ENCODE results near the gene STK39.
"Not testable (repeated sequence)": the region's sequence is repeated elsewhere in the genome, so short reads cannot be mapped to it uniquely, and the experiment has no call there.

STK39 gene

DNA sequence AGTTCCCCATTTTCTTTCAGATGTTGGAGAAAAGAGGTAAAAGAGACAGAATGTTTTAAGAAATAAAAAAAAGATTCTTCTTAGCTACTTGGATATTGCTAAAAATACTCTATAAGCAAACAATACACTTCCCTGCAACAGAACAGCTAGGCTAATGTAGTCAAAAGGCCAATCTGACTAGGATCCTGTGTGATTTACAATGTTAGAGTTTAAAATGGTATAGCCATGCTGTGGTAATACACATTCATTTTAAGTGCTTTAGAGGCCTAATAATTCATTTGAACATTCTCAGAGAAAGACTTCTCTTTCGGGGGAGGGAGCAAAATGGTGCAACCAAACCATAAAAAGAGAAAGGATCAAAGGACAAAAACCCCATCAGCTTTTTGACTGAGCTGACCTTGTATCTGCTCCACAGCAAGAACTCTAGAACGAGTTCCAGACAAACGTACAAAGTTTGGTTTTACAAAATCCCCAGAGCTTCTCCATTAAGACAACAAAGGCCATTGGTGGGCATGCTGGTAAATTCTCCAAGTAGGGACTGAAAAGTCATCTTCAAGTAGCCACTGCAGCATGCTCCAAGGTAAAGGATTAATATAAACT is 200.2 kb downstream of the STK39 start:
- no peak for DNase-seq (ENCODE audit: low read depth)

DNA sequence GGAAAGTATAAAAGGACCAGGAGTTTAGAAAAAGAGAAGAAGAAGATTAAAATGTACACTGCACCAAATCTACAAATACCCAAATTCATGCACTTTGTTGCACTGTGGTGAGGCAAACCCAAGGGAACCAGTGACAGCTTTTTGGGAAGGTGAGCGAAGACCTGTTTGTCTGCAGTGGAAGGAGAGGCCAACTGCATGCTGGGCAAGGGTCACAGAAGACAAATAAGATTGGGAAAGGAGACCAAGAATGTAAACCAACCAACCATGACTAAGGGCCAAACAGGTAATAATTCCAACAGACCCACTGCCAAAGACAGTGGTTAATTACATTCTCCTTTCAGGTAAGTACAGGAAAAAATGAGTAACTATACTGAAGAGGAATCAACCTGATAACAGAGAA is 202.8 kb downstream of the STK39 start:
- DNase-seq (ENCODE audit: low read depth) = no peak

DNA sequence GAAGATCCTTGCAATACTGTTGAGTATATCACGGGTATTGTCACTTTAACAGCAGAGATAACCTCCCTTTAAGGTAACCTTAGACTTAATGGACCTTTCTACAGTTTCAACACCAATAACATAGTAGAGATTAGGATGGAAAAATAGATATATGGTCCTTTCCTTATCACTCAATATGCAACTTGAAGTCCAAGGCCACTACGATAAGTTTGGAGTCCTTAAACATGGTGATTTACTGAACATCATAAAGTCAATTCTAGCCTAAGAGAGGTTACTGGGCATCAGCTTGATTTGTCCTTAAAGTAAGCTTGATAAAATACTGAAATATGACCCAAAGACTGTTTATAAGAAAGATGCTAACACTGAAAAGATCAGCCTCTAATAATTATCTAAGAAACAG is 203.2 kb downstream of the STK39 start:
- no peak for DNase-seq (ENCODE audit: low read depth)

DNA sequence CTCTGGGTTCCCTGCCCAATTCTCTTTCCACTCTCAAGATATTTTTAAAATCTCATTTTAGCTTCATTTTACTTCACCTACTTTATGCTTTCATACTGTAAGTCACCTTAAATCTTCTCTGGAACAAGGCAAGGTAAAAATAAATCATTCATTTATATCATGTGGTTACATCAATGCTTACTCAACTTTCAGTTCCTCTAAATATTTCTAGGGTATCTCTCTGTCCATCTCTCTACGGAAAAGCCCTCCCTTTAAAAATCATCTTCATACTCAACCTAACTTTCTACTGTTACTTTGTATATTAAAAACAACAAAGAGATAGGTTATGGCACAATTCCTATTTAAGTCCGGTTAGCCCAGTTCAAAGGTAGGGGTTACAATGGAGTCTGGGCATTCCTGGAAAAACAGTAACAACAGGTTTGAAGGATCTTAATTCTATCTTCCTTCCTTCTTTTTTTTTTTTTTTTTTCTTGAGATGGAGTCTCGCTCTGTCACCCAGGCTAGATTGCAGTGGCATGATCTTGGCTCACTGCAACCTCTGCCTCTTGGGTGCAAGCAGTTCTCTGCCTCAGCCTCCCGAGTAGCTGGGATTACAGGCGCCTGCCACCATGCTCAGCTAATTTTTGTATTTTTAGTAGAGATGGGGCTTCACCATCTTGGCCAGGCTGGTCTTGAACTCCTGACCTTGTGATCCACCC is 205.1 kb downstream of the STK39 start:
- not testable (repeated sequence) for DNase-seq (ENCODE audit: low read depth)

DNA sequence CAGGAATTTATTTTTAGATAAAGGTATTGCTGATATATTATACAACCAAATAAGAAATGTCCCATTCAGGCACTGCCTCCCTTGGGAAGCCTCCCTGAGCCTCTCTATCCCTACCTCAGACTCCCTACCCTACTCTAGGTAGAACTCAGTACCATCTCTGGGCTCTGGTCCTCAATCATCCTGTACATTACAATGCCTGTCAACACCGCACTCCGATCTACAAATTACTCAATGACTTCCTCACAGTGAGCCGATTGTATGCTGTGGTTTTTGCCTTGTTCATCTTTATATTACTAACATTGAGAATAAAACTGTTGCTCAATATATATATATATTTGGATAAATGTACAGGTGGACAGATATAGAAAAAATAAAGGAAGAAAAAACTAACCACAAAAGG is 207.5 kb downstream of the STK39 start:
- no peak for DNase-seq (ENCODE audit: low read depth)

DNA sequence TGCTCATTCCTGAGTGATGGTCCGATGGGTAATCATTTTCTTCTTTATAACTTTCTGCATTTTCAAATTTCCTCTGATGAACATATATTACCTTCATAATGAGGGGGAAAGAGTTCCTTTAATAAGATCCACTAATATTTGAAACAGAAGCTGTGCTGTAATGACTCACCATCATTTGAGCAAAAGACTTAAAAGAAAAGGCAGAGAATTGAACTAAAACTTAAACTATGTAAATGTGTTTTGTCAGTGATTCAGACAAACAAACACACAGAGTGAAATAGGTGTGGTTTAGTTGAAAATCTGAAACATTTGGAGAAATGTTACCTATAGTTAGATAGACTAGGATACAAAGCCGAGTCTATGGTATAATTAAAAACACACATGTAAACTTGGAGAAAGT is 209.6 kb downstream of the STK39 start:
- no peak for DNase-seq (ENCODE audit: low read depth)

DNA sequence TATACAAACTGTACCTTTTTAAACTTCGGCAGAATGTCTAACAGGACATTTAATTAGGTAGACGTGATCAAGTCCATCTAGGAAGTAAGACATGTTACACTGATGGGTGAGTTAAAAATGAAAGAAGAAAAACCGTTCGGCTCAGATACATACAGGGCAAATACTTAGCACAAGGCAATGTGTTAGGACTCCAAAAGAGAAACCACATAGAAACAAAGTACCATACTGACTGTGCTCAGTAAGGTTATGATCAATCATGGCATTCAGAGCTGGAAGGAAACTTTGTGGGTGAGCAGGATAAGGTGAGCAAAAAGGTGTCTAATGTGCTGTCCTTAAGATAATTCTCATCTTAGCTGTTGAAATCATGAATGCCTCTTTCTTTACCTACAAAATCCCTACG is 211.9 kb downstream of the STK39 start:
- DNase-seq (ENCODE audit: low read depth) = no peak

DNA sequence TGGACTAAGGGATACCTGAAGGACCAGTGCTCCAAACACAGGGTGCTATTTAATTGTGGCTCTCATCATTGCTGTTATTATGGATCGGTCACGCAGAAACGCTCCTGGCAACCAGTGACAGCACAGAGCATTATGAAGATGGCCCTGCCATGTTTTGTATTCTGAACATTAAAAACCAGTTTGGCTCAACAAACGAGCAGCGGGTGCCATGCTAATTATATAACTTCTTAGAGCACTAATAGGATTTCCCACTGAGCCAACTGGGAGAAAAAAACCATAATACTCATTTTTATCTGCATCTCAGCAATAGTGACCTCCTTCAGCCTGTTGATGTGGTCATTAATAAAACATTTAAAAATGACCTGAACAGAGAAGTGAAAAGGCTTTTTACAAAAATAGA is 212.8 kb downstream of the STK39 start:
- DNase-seq (ENCODE audit: low read depth) = no peak

DNA sequence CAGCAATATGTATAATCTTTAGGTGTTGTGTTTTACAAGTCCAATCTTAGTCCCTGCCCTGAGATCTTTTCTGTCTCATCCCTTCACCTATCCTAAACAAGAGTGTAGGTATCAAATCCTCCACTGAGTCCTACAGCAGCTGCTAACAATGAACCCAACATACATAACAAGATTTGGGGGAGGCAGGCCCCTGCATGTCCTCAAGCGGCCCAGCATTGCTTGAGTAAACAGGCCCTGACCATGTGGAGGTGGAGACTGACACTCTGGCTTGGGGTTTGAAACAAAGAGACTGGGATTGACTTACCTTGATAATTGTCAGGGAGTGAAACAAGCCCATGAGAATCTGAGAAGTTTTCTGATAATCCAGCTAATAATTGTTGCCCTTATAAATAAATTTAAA is 213.4 kb downstream of the STK39 start:
- no peak for DNase-seq (ENCODE audit: low read depth)

DNA sequence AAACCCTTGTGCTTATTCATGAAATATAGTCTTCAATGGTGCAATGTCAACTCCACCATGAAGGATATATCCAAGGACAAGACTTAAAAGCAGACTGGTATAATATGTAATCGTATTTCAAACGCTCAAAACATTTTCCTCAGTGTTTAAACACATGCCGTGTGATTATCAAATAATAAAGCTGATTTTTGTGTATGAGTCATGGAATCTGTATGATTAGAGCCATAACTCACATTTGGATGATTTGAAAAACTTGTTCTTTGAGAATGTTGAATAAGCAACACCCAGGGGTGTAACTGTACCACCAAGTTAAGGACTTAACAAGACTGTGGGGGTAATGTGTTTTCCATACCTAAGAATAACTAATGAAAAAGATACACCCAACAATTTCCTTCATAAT is 215.3 kb downstream of the STK39 start:
- peak; percentile 10 for DNase-seq (ENCODE audit: low read depth)

DNA sequence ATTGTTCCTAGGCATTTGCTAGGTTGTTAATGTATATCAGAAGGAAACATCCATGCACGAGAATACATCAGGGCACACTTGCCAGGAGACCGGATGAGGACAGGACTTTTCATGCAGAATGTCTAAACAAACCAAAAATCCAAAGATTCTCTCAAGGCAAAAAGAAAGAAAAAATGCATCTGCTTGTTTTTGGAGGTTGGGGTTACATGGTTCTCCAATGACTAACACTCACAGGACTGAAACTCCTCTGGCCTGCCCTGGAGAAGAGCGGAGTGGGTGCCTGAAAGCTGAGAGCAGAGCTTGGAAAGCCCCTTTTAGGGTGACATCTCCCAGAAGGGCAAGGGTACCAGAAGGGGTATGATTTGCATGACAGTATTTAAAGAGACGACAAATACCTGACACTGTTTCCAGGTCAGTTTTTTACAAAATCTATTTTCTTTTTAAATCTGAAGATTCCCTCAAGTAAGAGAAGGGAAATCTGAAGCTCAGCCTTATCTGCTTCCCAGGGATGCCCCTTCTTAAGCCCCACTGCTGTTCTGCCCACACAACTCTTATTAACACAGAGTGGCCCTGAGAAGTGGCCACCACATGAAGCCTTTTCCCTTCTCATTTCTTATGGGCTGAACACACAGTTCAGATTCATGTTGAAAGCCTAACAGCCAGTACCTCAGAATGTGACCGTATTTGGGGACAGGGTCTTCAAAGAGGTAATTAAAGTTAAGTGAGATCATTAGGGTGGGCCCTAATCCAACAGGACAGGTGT is 216.4 kb downstream of the STK39 start:
- peak; percentile 56 for DNase-seq (ENCODE audit: low read depth)

DNA sequence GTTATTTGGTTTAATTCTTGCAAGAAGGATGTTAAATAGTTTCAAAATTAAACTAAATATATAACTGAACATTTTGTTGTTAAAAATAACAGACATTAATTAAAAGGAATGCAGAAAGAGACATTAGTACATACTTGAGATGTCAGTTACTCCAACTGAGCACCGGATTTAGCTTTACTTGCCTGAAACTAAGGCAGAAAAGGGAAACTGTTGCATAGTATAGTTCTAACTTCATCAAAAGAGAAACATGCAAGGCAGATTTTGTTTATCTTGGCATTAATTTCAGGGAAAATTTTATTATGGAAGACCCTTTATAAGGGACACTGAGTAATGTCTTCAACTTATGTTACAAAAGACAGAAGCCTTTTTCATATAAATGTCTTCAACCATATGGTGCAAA is 218.3 kb downstream of the STK39 start:
- DNase-seq (ENCODE audit: low read depth) = no peak

DNA sequence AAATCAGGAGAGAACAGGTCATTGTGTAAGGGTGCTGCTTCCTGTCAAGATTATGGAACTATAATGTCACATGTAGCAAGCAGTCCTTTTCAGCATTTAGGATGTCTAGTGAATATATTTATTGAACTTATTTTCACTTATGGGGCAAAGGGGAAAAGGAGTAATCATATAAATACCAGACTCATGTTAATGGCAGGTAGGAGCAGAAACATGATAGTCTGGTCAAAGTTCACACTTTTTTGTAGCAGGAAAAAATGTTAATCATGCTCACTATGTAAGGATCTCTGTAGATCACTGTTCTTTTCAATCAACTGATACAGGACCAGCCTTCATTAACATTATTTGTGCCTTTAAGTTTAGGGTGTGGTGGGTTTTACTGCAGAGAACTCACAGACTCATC is 219.0 kb downstream of the STK39 start:
- no peak for DNase-seq (ENCODE audit: low read depth)

DNA sequence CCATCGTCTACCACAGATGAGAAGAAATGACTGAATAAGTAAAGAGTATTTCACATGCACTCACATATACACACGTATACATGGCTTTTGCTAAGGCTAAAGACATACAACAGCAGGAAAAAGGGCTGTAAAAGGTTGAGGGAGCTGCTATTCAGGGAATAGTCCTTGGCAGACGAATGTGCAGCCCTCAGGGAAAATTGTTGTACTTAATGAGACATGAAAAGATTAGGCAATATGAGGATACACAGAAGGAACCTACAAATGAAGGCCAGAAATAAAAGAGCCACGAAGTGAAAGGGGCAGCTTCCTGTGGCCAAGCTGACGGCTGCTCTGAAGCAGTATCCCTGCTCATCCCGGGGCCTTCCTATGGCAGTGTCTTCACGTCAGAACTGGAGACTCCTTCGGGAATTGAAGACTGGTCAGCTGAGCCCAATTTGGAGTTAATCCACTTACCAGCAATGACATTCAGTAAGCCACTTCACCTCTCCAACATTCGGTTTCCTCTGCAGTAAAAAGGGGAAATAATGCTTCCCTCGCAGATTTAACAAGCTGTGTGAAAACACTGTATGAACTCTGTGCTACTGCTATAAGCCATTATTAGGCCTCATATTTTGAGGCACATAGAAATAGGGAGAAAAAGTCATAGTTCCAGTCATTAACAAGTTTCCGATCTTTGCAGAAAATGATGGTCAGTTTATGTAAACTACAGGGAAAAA is 221.8 kb downstream of the STK39 start:
- no peak for DNase-seq (ENCODE audit: low read depth)

DNA sequence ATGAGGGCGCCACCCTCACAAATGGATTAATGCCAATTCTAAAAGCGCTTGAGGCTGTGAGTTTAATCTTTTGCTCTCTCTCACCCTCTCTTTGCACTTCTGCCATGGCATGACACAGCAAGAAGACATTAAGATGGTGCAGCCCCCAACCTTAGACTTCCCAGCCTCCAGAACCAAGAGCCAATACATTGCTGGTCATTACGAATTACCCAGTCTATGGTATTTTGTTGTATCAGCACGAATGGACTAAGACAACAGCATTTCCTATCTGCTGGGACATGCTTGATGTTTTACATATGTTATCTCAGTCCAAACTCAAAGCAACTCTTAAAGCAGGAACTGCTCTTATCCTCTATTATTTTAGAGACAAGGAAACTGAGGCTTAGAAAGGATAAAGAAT is 222.9 kb downstream of the STK39 start:
- DNase-seq (ENCODE audit: low read depth) = no peak

DNA sequence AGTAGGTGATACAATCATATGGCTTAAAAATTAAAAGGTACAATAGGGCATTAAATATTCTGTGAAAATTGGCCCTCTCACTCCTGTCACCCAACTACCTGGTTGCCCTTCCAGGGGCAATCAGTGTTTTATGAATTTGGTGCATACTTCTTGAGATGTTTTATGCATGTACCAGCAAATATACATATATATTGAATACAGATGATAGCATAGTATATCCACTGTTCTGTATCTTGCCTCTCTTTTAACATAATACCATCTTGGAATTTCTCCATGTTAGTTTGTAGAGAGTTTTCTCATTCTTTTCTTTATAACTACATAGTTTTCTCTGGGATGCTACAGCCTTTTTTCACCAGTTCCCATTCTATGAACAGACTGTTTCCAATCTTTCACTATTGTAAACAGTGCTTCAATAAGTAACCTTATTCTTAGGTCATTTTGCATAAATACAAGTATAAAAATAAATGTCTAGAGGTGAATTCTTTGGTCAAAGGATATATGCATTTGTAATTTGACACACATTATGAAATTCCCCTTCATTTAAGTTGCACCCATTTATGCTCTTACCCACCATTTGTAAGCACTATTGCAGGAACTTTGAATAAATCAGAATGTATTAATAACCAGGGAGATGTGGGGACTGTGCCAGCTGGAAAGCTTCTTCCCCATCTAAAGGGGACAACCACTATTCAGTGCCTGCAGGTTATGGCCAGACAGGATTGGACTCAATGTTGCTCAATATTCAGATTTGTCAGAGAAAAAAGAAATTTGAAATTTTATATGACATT is 225.4 kb downstream of the STK39 start:
- DNase-seq (ENCODE audit: low read depth) = no peak

DNA sequence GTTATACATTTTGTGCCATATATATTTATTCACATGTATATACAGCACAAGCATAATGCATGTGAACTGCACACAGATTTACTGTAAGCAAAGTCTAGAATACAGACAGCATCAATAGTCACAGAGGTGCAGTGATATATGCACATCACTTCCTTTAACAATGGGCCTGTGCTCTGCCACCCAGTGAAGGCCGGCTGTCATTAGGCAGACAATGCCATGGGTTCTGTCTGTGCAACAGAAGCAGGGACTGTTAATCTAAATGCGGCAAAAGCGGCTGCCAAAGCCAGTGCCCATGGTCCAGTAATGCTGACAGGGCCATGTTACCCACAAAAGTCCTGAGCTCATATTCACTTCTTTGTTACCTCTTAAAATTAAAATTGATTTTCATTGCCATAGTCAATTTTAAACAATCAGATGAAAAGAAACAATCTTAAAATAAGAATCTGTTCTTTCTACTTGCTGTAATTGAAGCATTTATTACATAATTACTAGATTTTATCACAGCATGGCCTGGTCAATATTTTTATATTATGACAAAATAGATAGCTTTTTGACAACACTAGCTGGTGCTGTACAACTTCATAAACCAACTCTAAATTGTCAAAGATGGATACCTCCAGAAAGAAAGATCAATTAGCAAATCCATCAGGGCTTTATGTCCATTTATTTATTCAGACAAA is 232.0 kb downstream of the STK39 start:
- DNase-seq (ENCODE audit: low read depth) = no peak

DNA sequence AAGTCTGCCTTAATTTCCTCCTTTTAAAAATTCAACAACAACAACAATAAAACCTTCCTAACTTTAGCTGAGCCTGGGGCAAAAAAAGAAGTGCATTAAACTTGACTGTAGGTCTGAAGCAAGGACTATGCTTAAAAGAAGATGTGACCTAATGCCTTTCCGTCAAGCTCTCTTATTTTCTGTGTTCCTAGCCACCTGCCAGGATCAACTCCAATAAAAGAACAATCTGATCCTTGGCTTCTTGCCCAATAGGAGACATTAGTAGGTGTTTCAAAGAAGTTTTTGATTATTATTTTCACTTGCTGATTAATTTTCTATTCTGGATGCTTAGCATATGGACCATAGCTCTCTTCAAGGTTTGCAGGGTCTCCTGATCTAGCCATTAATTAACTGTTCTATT is 237.5 kb downstream of the STK39 start:
- DNase-seq (ENCODE audit: low read depth) = no peak

DNA sequence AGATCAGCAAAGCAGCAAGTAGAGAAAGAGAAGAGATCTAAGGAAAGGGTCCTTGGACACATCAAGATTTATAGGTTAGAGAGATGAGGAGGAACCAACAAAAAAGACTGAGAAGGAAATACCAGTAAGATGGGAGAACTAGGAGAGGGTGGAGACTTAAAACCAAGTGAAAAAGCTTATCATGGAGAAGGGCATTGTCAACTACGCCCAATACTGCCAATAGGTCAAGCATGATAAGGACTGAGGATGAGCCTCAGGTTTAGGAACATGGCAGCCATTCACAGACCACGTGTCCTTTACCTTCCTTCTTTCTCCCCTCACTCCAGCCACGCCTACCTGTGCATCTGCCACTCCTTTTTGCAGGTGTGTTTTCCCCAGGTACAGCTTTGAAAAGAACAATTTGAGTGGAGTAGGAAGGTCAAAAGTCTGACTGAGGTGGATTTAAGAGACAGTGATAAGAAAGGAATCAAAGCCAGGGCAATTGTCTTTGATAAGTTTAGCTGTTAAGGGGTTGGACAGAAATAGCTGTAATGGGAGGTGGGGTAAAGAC is 238.7 kb downstream of the STK39 start:
- no peak for DNase-seq (ENCODE audit: low read depth)

DNA sequence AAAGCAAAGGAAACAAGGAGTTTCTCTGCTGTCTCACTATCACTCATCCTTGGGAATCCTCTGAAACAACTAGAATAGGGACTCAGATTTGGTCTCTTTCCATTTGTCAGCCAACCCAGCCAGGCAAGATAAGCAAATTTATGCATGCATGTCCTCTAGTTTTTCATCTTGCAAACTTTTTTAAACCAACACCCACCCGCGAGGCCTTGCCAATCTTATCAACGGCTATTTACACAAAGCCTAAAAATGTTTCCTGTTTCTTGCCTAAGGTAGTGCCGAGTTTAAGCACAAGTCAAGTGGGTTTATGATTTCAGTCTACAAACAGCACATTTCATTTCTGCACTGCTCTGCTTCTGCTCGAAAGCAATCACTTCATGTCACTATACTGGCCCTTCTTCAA is 240.9 kb downstream of the STK39 start:
- no peak for DNase-seq (ENCODE audit: low read depth)

DNA sequence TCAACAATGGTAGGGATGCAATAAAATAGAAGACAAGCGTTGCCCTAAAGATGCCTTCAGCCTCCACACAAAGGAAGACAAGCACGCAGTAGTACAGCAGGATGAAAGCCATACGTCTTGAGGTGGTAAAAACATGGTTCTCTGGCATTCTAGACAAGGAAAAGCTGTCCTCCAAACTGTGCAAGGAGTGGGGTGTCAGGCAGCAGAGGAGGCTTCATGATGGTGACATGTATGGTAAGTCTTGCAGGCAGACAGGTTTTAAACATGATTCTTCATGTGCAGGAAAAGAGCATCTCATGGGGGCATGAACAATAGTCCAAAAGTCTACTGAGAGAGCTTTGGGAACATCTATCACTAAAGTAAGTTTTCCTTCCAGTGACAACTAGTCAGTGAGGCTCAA is 241.8 kb downstream of the STK39 start:
- DNase-seq (ENCODE audit: low read depth) = no peak

All from non-pigmented ciliary epithelial cell (primary cell).